Tibial nerve (tissue), 4 donors: Measurements from ENCODE around the gene SERPING1. TPM values are rescaled to one million over a fixed set of nuclear protein-coding genes. Genes with fewer than 3 reads are reported as not detected.

Experiments used
- DNase-seq, 2 donors: peaks; one replicate each; pipeline ENCODE4 v3.0.0-alpha.2; 2019; ENCODE audit warnings: low spot score in 2 of 2
- H3K27ac ChIP-seq, 4 donors: fragments of 200-600 bp; sonication (generic) in 3 of 4; one replicate each; pipeline ENCODE4 v1.5.1; 2017 to 2019; ENCODE audit warnings: mild to moderate bottlenecking in 1 of 4
- H3K27me3 ChIP-seq, 2 donors: fragments of 200-600 bp; sonication (generic) in 1 of 2; one replicate each; pipeline versions ENCODE4 v1.5.1 to v1.6.0; 2017 to 2019
- H3K36me3 ChIP-seq, 3 donors: fragments of 200-600 bp; sonication (generic); one replicate each; pipeline ENCODE4 v1.5.1; 2018 to 2019
- H3K4me1 ChIP-seq, 4 donors: fragments of 200-600 bp; sonication (generic) in 3 of 4; one replicate each; pipeline ENCODE4 v1.5.1; 2017 to 2019
- H3K4me3 ChIP-seq, 4 donors: fragments of 200-600 bp; sonication (generic) in 3 of 4; one replicate each; pipeline ENCODE4 v1.5.1; 2017 to 2019; ENCODE audit warnings: mild to moderate bottlenecking in 1 of 4, moderate library complexity in 1 of 4
- H3K9me3 ChIP-seq, 4 donors: fragments of 200-600 bp; sonication (generic) in 3 of 4; one replicate each; pipeline ENCODE4 v1.5.1; 2017 to 2019
- EP300 ChIP-seq, 2 donors: sonication (generic); formaldehyde crosslinking; IDR thresholded peaks; one replicate each; pipeline ENCODE4 v1.6.1; 2017; ENCODE audit warnings: antibody characterized with exemption in 2 of 2, mild to moderate bottlenecking in 1 of 2
- POLR2A ChIP-seq, 2 donors: fragments of 450-650 bp; IDR thresholded peaks; one replicate each; pipeline ENCODE4 v1.6.1; 2017; ENCODE audit warnings: antibody characterized with exemption in 2 of 2, mild to moderate bottlenecking in 2 of 2, moderate library complexity in 2 of 2
- WGBS, 2 donors: methylation state at CpG; one replicate each; pipeline ENCODE4 v1.1.5; 2018; 5-methylcytosine and 5-hydroxymethylcytosine counted together
- small RNA-seq: library from RNA; depleted of rRNA; stranded (forward); fragments of <200 nt; gene quantifications from one replicate; pipeline ENCODE3, GENCODE V24; 2016
- total RNA-seq, 4 donors: library from RNA; depleted of rRNA; stranded (reverse); fragments of >200 nt; gene quantifications; one replicate each; pipeline ENCODE4 v1.1.0, GENCODE V29; 2016
- TF ChIP-seq, protein P1 (sequence below), 5 experiments: fragments of 200-600 bp in 3 of 5; fragments of 450-650 bp in 2 of 5; sonication (generic) in 3 of 5; IDR thresholded peaks; one replicate each; pipeline ENCODE4 v1.5.1; 2016 to 2019; ENCODE audit warnings: antibody characterized with exemption in 5 of 5, mild to moderate bottlenecking in 3 of 5, moderate library complexity in 2 of 5

SERPING1 gene
- total RNA-seq, 4 donors from 2014 or later = 508 to 826 (median 607) TPM

DNA sequence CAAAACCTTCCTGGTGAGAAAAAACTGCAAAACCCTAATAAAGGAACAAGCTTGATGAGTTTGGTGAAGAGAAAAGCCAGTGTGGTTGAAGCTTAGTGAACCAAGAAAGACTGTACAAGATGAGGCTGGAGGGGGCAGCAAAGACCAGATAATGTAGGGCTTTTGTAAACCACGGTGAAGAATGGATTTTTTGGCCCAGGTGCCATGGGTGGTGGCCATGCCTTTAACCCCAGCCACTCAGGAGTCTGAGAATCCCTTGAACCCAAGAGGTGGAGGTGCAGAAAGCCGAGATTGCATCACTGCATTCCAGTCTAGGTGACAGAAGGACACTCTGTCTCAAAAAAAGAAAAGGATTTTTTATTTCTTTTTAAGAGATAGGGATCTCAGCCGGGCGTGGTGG, 65.4 kb downstream of the SERPING1 start:
- Histone ChIP-seq H3K4me1 (peaks cover 0 to 35% (median 10%) of the 10 kb centered on the region in 4 donors), H3K27me3 (no peaks in the 10 kb centered on the region), H3K36me3 (peaks cover 0 to 41% (median 17%) of the 10 kb centered on the region in 3 donors), H3K9me3 (no peaks in the 10 kb centered on the region), H3K4me3 (no peak overlapping the region), H3K27ac (no peak overlapping the region)
- TF ChIP-seq EP300 (IDR thresholded peaks at IDR 0.05) (no peak), POLR2A (IDR thresholded peaks at IDR 0.05) (no peak)
- TF ChIP-seq, protein P1, sequence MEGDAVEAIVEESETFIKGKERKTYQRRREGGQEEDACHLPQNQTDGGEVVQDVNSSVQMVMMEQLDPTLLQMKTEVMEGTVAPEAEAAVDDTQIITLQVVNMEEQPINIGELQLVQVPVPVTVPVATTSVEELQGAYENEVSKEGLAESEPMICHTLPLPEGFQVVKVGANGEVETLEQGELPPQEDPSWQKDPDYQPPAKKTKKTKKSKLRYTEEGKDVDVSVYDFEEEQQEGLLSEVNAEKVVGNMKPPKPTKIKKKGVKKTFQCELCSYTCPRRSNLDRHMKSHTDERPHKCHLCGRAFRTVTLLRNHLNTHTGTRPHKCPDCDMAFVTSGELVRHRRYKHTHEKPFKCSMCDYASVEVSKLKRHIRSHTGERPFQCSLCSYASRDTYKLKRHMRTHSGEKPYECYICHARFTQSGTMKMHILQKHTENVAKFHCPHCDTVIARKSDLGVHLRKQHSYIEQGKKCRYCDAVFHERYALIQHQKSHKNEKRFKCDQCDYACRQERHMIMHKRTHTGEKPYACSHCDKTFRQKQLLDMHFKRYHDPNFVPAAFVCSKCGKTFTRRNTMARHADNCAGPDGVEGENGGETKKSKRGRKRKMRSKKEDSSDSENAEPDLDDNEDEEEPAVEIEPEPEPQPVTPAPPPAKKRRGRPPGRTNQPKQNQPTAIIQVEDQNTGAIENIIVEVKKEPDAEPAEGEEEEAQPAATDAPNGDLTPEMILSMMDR (IDR thresholded peaks at IDR 0.05) = no peak
- DNase-seq = no peak
- 72% methylated on average over 4 of the region's 4 CpGs for WGBS, 2 donors

DNA sequence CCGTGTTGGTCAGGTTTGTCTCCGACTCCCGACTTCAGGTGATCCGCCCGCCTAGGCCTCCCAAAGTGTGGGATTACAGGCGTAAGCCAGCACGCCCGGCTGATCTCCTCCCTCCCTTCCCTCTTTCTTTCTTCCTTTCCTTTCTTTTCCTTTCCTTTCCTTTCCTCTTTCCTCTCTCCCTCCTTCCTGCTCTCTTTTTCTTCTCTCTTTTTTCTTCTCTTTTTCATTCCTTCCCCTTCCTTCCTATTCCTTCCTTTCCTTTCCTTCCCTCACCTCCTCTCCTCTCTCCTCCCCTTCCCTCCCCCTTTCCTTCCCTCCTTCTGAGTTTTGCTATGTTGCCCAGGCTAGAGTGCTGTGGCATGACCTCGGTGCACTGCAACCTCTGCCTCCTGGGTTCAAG, 66.5 kb downstream of the SERPING1 start:
- Histone ChIP-seq H3K27me3 (no peaks in the 10 kb centered on the region), H3K4me1 (peaks cover 0 to 27% (median 4%) of the 10 kb centered on the region in 4 donors), H3K27ac (no peak overlapping the region), H3K4me3 (no peak overlapping the region), H3K9me3 (no peaks in the 10 kb centered on the region), H3K36me3 (peaks cover 0 to 41% (median 17%) of the 10 kb centered on the region in 3 donors)
- TF ChIP-seq EP300 (IDR thresholded peaks at IDR 0.05) (no peak), POLR2A (IDR thresholded peaks at IDR 0.05) (no peak)
- TF ChIP-seq, protein P1 (IDR thresholded peaks at IDR 0.05) = no peak
- whole genome bisulfite sequencing, 2 donors = 82 to 87% methylated on average over 9 of the region's 9 CpGs
- DNase-seq = no peak

Small RNA genes within 50 kb of the gene (small RNA-seq; reads per million reads assigned to genes)
- gene MIR130A = 376 reads per million, percentile 97 among the genes with 10 or more reads in this experiment

Other genes starting within 250 kb of the SERPING1 start
- not detected for gene PRG3, start 216.5 kb upstream of the SERPING1 start, total RNA-seq
- gene PRG2, start 207.0 kb upstream of the SERPING1 start, total RNA-seq = under 1 TPM in 1 of 4 donors, not detected in 3; 0.39 TPM
- gene SLC43A3, start 170.6 kb upstream of the SERPING1 start, total RNA-seq = 100 to 1,000 TPM in 2 of 4 donors, 10 to 100 TPM in 2; 42.2 to 110 (median 94.7) TPM
- gene RTN4RL2, start 137.2 kb upstream of the SERPING1 start, total RNA-seq = 1 to 10 TPM in 1 of 4 donors, under 1 TPM in 2, not detected in 1; 0.20 to 1.5 (median 0.42) TPM
- gene SLC43A1, start 82.0 kb upstream of the SERPING1 start, total RNA-seq = 10 to 100 TPM; 35.8 to 47.3 (median 42.4) TPM
- gene TIMM10, start 66.9 kb upstream of the SERPING1 start, total RNA-seq = 10 to 100 TPM; 20.2 to 51.6 (median 40.1) TPM
- not detected for gene SMTNL1, start 60.1 kb upstream of the SERPING1 start, total RNA-seq
- 10 to 100 TPM; 22.4 to 35.7 (median 25.5) TPM for gene UBE2L6, start 30.0 kb upstream of the SERPING1 start, total RNA-seq
- 1 to 10 TPM in 1 of 4 donors, under 1 TPM in 3; 0.30 to 1.7 (median 0.41) TPM for gene YPEL4, start 52.2 kb downstream of the SERPING1 start, total RNA-seq
- gene CLP1, start 60.1 kb downstream of the SERPING1 start, total RNA-seq = 10 to 100 TPM in 1 of 4 donors, 1 to 10 TPM in 3; 6.3 to 15.1 (median 7.8) TPM
- gene ZDHHC5, start 70.4 kb downstream of the SERPING1 start, total RNA-seq = 10 to 100 TPM; 26.0 to 57.3 (median 33.7) TPM
- 10 to 100 TPM; 11.9 to 17.3 (median 15.4) TPM for gene MED19, start 114.5 kb downstream of the SERPING1 start, total RNA-seq
- 10 to 100 TPM; 54.3 to 89.4 (median 71.7) TPM for gene TMX2, start 114.9 kb downstream of the SERPING1 start, total RNA-seq
- 100 to 1,000 TPM in 3 of 4 donors, 10 to 100 TPM in 1; 78.1 to 146 (median 118) TPM for gene SELENOH, start 143.8 kb downstream of the SERPING1 start, total RNA-seq
- gene BTBD18, start 154.1 kb downstream of the SERPING1 start, total RNA-seq = not detected
- gene CTNND1, start 164.1 kb downstream of the SERPING1 start, total RNA-seq = 100 to 1,000 TPM; 104 to 128 (median 124) TPM